H1 (cell line): Measurements from ENCODE around the gene MAGI2. TPM values are rescaled to one million over a fixed set of nuclear protein-coding genes. Genes with fewer than 3 reads are reported as not detected.

ENCODE experiments used
- CTCF ChIA-PET: fragments of 300-600 bp; sonication (Branson Sonifier 250); formaldehyde crosslinking; loops from one replicate; lab custom pipeline; 2021; ENCODE audit not compliant: partially characterized antibody; lab: Charles Lee
- POLR2A ChIA-PET: fragments of 300-600 bp; sonication (Branson Sonifier 250); formaldehyde crosslinking; loops from one replicate; lab custom pipeline; 2021; ENCODE audit warnings: inconsistent platforms; ENCODE audit not compliant: partially characterized antibody; lab: Charles Lee
- DNase-seq, 2 experiments: peaks; one replicate each; pipeline versions ENCODE4 v3.0.0 to v3.0.0-alpha.2; 2010 to 2022; ENCODE audit warnings: low spot score in 2 of 2, low read depth in 1 of 2, mixed read lengths in 1 of 2
- FAIRE-seq: peaks from 2 replicates; lab custom pipeline; 2011; peaks lifted over from hg19 to GRCh38; lab: Jason Lieb, UNC
- H2AFZ ChIP-seq: 2 replicates; pipeline ENCODE4 v1.8.1; 2012; ENCODE audit warnings: low read length, inconsistent platforms
- H2AK5ac ChIP-seq: 2 replicates; pipeline ENCODE4 v1.6.1; 2013; ENCODE audit warnings: low read depth, low read length
- H2BK120ac ChIP-seq: replicated peaks from 2 replicates; pipeline ENCODE3; 2013; ENCODE audit warnings: low read depth, low read length, inconsistent platforms
- H2BK12ac ChIP-seq: 2 replicates; pipeline ENCODE4 v1.6.1; 2013; ENCODE audit warnings: low read depth, low read length
- H2BK15ac ChIP-seq: 2 replicates; pipeline ENCODE4 v1.6.1; 2013; ENCODE audit warnings: low read length
- H2BK20ac ChIP-seq: 2 replicates; pipeline ENCODE4 v1.6.1; 2013; ENCODE audit warnings: low read length
- H2BK5ac ChIP-seq: 2 replicates; pipeline ENCODE4 v1.6.1; 2013; ENCODE audit warnings: low read depth, low read length
- H3K14ac ChIP-seq: 2 replicates; pipeline ENCODE4 v1.6.1; 2013; ENCODE audit warnings: inconsistent platforms; ENCODE audit not compliant: insufficient read length
- H3K18ac ChIP-seq: 2 replicates; pipeline ENCODE4 v1.6.1; 2013; ENCODE audit warnings: low read length; ENCODE audit errors: extremely low read depth
- H3K23ac ChIP-seq: 2 replicates; pipeline ENCODE4 v1.6.1; 2013; ENCODE audit warnings: inconsistent platforms; ENCODE audit not compliant: insufficient read length
- H3K23me2 ChIP-seq: 2 replicates; pipeline ENCODE4 v1.6.1; 2013; ENCODE audit warnings: low read depth, low read length
- H3K27ac ChIP-seq: 2 replicates; pipeline ENCODE4 v1.6.1; 2011; ENCODE audit warnings: low read depth, low read length, inconsistent platforms
- H3K27me3 ChIP-seq, 4 experiments: replicated peaks in 1 of 4; 1 replicate in 1 of 4; 2 replicates in 3 of 4; pipeline versions ENCODE4 v1.6.1 to v1.8.1; 2011 to 2013; ENCODE audit warnings: low read length in 3 of 4, mild to moderate bottlenecking in 3 of 4, inconsistent platforms in 2 of 4, mixed read lengths in 2 of 4, moderate library complexity in 1 of 4; ENCODE audit not compliant: control insufficient read depth in 3 of 4, insufficient read depth in 3 of 4; ENCODE audit errors: extremely low read depth in 1 of 4
- H3K36me3 ChIP-seq, 4 experiments: 2 replicates each; pipeline versions ENCODE4 v1.6.1 to v1.8.1; 2011 to 2013; ENCODE audit warnings: mild to moderate bottlenecking in 4 of 4, low read length in 3 of 4, moderate library complexity in 2 of 4, control low read depth in 1 of 4, inconsistent platforms in 1 of 4; ENCODE audit not compliant: insufficient read depth in 4 of 4, control insufficient read depth in 2 of 4
- H3K4ac ChIP-seq: replicated peaks from 2 replicates; pipeline ENCODE3; 2013; ENCODE audit warnings: low read length, low read depth, mixed read lengths, inconsistent platforms; ENCODE audit not compliant: insufficient read length
- H3K4me1 ChIP-seq, 4 experiments: replicated peaks in 1 of 4; 1 replicate in 1 of 4; 2 replicates in 3 of 4; pipeline versions ENCODE4 v1.6.1 to v1.8.1; 2011 to 2013; ENCODE audit warnings: low read length in 3 of 4, inconsistent platforms in 2 of 4, mixed read lengths in 1 of 4; ENCODE audit not compliant: insufficient read depth in 4 of 4, control insufficient read depth in 3 of 4
- H3K4me2 ChIP-seq, 2 experiments: 2 replicates each; pipeline versions ENCODE4 v1.6.1 to v1.8.1; 2011 to 2013; ENCODE audit warnings: low read depth in 2 of 2, low read length in 2 of 2, control low read depth in 1 of 2, inconsistent platforms in 1 of 2, mild to moderate bottlenecking in 1 of 2; ENCODE audit not compliant: insufficient read depth in 1 of 2
- H3K4me3 ChIP-seq, 4 experiments: fragments of 200-600, 300-600 bp in 1 of 4; sonication (generic), shearing (Covaris generic), sonication (Bioruptor Twin) in 1 of 4; 2 replicates each; pipeline versions ENCODE4 v1.5.1 to v1.8.1; 2011 to 2016; ENCODE audit warnings: low read length in 4 of 4, low read depth in 3 of 4, control low read depth in 2 of 4, inconsistent platforms in 2 of 4, mild to moderate bottlenecking in 2 of 4, mixed read lengths in 1 of 4, moderate library complexity in 1 of 4; ENCODE audit not compliant: insufficient read depth in 2 of 4; ENCODE audit errors: extremely low read depth in 1 of 4
- H3K56ac ChIP-seq: replicated peaks from 2 replicates; pipeline ENCODE3; 2013; ENCODE audit warnings: low read depth, mild to moderate bottlenecking, mixed read lengths, low read length, inconsistent platforms; ENCODE audit not compliant: insufficient read length
- H3K79me1 ChIP-seq: 2 replicates; pipeline ENCODE4 v1.6.1; 2013; ENCODE audit warnings: low read depth, low read length, control low read depth
- H3K79me2 ChIP-seq, 2 experiments: 2 replicates each; pipeline versions ENCODE4 v1.6.1 to v1.8.1; 2012 to 2013; ENCODE audit warnings: low read length in 2 of 2, mild to moderate bottlenecking in 2 of 2, inconsistent platforms in 1 of 2; ENCODE audit not compliant: insufficient read depth in 2 of 2, control insufficient read depth in 1 of 2
- H3K9ac ChIP-seq, 4 experiments: replicated peaks in 1 of 4; 1 replicate in 1 of 4; 2 replicates in 3 of 4; pipeline versions ENCODE4 v1.6.1 to v1.8.1; 2011 to 2013; ENCODE audit warnings: low read depth in 3 of 4, low read length in 3 of 4, control low read depth in 2 of 4, mild to moderate bottlenecking in 2 of 4, moderate library complexity in 2 of 4, inconsistent platforms in 1 of 4; ENCODE audit errors: extremely low read depth in 1 of 4
- H3K9me3 ChIP-seq, 2 experiments: 2 replicates each; pipeline versions ENCODE4 v1.6.1 to v1.8.1; 2012 to 2013; ENCODE audit warnings: mild to moderate bottlenecking in 2 of 2, moderate library complexity in 2 of 2, control low read depth in 1 of 2, inconsistent platforms in 1 of 2, low read depth in 1 of 2, low read length in 1 of 2, mixed read lengths in 1 of 2; ENCODE audit not compliant: insufficient read depth in 2 of 2
- H4K20me1 ChIP-seq, 2 experiments: replicated peaks in 1 of 2; 2 replicates each; pipeline versions ENCODE3 to v1.8.1; 2011 to 2013; ENCODE audit warnings: inconsistent platforms in 2 of 2, low read length in 2 of 2, mild to moderate bottlenecking in 1 of 2; ENCODE audit not compliant: insufficient read depth in 2 of 2, control insufficient read depth in 1 of 2
- H4K5ac ChIP-seq: 2 replicates; pipeline ENCODE4 v1.6.1; 2013; ENCODE audit warnings: low read length, low read depth, mixed read lengths, inconsistent platforms; ENCODE audit not compliant: insufficient read length
- H4K8ac ChIP-seq: 2 replicates; pipeline ENCODE4 v1.8.0; 2013; ENCODE audit warnings: mild to moderate bottlenecking, moderate library complexity, low read length, inconsistent platforms; ENCODE audit not compliant: insufficient read depth; ENCODE audit errors: extremely low read depth
- H4K91ac ChIP-seq: replicated peaks from 2 replicates; pipeline ENCODE3; 2013; ENCODE audit warnings: low read length, mixed read lengths, inconsistent platforms; ENCODE audit not compliant: insufficient read length
- NANOG ChIP-seq: IDR thresholded peaks from 2 replicates; pipeline ENCODE4 v1.6.1; 2011; ENCODE audit warnings: low read length, low read depth, mild to moderate bottlenecking, inconsistent platforms; ENCODE audit not compliant: insufficient read depth, poor library complexity, severe bottlenecking
- SUZ12 ChIP-seq: fragments of 200-600 bp; sonication (generic); IDR thresholded peaks from 2 replicates; pipeline ENCODE4 v1.6.1; 2012; ENCODE audit warnings: mild to moderate bottlenecking, inconsistent platforms, low read length, moderate library complexity, mixed read lengths
- WGBS, 2 experiments: shearing (Covaris generic) in 1 of 2; methylation state at CpG; one replicate each; pipeline versions ENCODE4 v1.1.6 to v1.1.7; 2013 to 2015; ENCODE audit warnings: low lambda C conversion rate in 2 of 2, mixed read lengths in 2 of 2, inconsistent platforms in 1 of 2, low coverage in 1 of 2, missing lambda C conversion rate in 1 of 2; ENCODE audit not compliant: insufficient replicate concordance in 2 of 2, insufficient coverage in 1 of 2, insufficient read length in 1 of 2; ENCODE audit errors: extremely low coverage in 1 of 2, missing lambda C conversion rate in 1 of 2; 5-methylcytosine and 5-hydroxymethylcytosine counted together
- polyA plus RNA-seq, 7 experiments: library from polyadenylated mRNA; depleted of rRNA in 3 of 7; stranded (reverse) in 5 of 7; unstranded in 2 of 7; fragments of >200 nt in 5 of 7; fragments of 200-250 nt in 2 of 7; gene quantifications; 1 replicate in 5 of 7; 2 replicates in 1 of 7; 4 replicates in 1 of 7; pipeline versions ENCODE4 v1.2.1 to v1.2.3, GENCODE V29; 2011 to 2013; ENCODE audit warnings: missing spikeins in 2 of 7, mixed read lengths in 2 of 7
- total RNA-seq: library from RNA; stranded (reverse); fragmentation: NEBNext Ultra II Directional; extraction: Animal tissue kit (Norgen Biotek cat#: 25700); gene quantifications from 2 replicates; pipeline ENCODE4 v1.2.1, GENCODE V29; 2021

The MAGI2 gene
- total and polyA plus RNA-seq, 2 of the 8 experiments (the other 6 are each of a cell fraction or from before 2014, with no cell fraction given) = 6.0 to 27.3 TPM

- Histone ChIP-seq H3K4me1 (no peaks in the 10 kb centered on the region), H2BK15ac (no peak overlapping the region), H4K5ac (no peak overlapping the region), H2BK12ac (no peak overlapping the region), H3K14ac (no peak overlapping the region), H2BK20ac (no peak overlapping the region), H4K91ac (no peak overlapping the region), H3K18ac (no peak overlapping the region)
- TF ChIP-seq NANOG (no peak), SUZ12 (no peak)
- TF ChIP-seq, all 59 proteins: peak for 0
- ChIA-PET CTCF (no interaction called here), POLR2A (no interaction called here)
- Histone ChIP-seq H3K27me3 (no peaks in the 10 kb centered on the region), H3K4me2 (no peak overlapping the region), H3K23me2 (no peaks in the 10 kb centered on the region), H4K20me1 (no peaks in the 10 kb centered on the region), H3K4ac (no peak overlapping the region), H3K9me3 (no peaks in the 10 kb centered on the region), H3K79me2 (no peaks in the 10 kb centered on the region), H2BK5ac (no peak overlapping the region), H2BK120ac (no peak overlapping the region), H3K36me3 (no peaks in the 10 kb centered on the region), H3K56ac (no peak overlapping the region), H3K9ac (no peak overlapping the region), H2AK5ac (no peak overlapping the region), H3K79me1 (no peaks in the 10 kb centered on the region), H3K4me3 (no peak overlapping the region), H3K23ac (no peak overlapping the region), H2AFZ (no peak overlapping the region), H4K8ac (no peak overlapping the region), H3K27ac (no peak overlapping the region)
- no peak for DNase-seq
- no peak for FAIRE-seq
- WGBS, 2 experiments = 77% methylated on average over 3 of the region's 3 CpGs; no CpG with 5 or more reads in 1 of the 2 experiments
These were observed 10.6 kb upstream of the MAGI2 start for GRCh38 chr7:79464051-79464450.
